CD4-positive, alpha-beta T cell treated with Interleukin-6 at 100 ng/mL for 8 hours (primary cell): Measurements from ENCODE around the gene KNSTRN.

ENCODE experiments used
- DNase-seq: peaks from one replicate; pipeline ENCODE4 v3.0.0-alpha.2; 2020; ENCODE audit warnings: mixed read lengths, low spot score

Gene KNSTRN, protein sequence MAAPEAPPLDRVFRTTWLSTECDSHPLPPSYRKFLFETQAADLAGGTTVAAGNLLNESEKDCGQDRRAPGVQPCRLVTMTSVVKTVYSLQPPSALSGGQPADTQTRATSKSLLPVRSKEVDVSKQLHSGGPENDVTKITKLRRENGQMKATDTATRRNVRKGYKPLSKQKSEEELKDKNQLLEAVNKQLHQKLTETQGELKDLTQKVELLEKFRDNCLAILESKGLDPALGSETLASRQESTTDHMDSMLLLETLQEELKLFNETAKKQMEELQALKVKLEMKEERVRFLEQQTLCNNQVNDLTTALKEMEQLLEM

GRCh38 chr15:40382580-40383456 lies at the start of gene KNSTRN:
KNSTRN (plus strand) TSS chr15:40382721; CDS start chr15:40382836, 115 bp downstream.
- DNase-seq, result peak; percentile 92

GRCh38 chr15:40333922-40334492 lies 48.5 kb upstream of the KNSTRN start:
- peak; percentile 45 for DNase-seq

DNA sequence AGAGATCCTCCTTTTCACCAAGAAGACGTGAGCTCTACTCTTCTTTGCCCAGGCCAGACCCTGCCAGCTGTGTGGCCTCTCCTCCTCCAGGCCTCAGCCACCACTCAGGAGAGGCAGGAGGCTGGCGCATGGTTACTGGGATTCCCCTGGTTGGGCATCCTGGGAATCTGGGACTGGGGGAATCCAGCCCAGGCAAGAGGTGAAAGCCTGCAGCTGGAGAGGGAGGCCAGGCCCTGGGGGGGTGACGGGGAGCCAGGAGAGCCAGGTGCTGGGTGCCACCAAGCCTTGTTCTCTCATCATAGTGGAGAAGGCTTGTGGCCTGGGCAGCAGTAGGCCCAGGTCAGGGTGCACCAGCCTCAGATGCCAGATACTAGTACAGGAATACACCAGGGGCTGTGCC lies 48.0 kb upstream of the KNSTRN start:
- DNase-seq, result no peak

DNA sequence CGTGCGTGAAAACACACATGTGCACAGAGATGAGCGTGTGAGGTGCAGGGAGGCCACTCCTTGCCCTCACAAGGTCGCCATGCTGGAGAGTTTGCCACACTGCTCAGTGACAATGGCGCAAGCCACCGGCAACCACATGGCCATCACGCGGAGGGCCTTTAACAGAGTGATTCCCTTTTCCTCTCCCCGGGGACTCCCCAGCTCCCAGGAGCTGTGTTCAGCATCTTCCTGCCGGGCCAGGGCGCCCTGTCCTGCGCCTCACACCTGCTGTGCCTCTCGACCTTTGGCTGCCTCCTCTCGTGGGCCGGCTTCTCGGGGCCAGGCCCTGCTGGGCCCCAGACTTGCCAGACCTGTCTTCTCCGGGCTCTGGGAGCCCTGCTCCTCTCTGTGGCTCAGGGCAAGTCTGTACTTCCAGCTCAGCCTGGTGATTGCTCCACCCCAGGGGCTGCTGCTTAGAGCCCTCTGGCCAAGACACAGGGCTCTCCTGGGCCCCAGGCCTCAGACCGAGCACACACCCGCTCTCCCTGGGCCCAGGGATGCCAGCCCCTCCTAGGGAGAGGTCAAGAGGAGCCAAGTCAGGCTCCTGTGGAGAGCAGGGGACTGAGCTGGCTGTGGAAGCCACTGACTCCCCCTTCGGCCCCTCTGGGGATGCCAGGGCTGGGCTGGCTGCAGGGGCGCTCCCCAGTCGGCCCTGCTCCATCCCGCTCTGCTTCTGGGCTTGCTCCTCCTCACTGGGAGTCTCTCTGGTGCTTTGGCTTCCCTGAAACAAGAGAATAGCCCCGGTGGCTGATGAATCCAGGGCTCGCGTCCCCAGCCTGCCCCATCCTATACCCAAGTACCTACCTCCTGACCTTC lies 47.4 kb upstream of the KNSTRN start:
- no peak for DNase-seq

DNA sequence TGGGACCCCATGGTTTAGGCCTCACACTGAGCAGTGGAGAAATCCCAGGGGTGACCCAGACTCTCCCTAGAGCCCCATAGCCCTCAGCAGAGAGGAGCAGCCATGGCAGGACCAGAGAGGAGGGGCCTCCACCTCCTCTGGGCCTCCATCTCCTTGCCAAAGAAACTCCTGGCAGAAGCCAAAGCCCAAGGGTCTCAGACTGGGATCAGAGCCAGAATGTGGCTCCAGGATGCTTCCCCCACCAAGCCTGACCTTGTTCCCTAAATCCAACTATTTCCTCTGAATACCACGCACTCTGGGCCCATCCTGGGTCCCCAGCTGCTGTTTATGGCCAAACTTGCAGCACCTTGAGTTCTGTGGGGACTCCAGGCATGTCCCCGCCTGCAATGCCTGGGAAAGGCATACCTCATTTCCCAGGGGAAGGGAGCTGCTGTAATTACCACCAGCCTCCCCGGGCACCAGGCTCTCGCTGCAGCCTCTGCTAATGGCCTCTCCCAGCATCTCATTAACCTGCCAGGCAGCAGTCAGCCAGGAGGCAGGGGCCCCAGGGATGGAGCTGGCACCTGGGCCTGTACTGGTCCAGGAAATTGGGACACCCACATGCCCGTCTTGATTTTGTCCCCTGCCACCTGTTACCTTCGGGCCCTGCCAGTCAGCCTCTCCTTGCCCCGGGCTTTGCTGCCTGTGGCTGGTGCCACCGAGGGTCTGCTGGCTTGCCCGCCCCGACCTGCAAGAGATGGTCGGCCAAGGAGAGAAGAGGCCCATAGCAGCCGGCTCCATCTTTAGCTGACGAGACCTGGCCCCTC lies 46.4 kb upstream of the KNSTRN start:
- DNase-seq, result no peak

- DNase-seq, result peak; percentile 12
These were observed 45.8 kb upstream of the KNSTRN start for GRCh38 chr15:40336744-40337122.

GRCh38 chr15:40337597-40337996 lies 44.9 kb upstream of the KNSTRN start:
- no peak for DNase-seq

DNA sequence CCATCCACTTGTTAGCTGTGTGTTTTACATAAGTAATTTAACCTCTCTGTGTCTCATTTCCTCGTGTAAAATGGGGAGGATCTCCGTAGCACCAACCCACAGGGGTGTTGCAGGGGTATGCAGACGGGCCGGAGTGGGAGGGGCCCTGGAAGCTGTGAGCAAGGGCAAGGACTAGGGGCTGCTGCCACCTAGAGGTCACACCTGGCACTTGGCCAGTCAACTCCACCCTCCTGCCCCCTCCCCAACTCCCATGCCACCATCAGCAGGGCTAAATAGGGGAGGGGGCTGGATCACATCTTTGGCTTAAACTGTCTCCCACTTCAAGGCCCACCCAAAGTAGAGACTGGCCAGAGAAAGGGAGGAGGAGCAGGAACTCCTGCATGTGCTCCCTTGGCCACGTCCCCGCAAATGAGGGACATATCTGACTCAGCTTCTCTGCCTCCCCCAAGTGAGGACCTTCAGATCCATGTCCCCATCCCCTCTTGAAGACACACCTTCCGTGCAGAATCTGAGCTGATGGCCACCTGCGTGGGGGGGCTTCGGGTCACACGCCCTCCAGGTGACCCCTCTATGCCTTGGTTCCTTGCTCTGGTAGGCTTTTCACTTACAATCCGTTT lies 44.4 kb upstream of the KNSTRN start:
- DNase-seq, result peak; percentile 78

DNA sequence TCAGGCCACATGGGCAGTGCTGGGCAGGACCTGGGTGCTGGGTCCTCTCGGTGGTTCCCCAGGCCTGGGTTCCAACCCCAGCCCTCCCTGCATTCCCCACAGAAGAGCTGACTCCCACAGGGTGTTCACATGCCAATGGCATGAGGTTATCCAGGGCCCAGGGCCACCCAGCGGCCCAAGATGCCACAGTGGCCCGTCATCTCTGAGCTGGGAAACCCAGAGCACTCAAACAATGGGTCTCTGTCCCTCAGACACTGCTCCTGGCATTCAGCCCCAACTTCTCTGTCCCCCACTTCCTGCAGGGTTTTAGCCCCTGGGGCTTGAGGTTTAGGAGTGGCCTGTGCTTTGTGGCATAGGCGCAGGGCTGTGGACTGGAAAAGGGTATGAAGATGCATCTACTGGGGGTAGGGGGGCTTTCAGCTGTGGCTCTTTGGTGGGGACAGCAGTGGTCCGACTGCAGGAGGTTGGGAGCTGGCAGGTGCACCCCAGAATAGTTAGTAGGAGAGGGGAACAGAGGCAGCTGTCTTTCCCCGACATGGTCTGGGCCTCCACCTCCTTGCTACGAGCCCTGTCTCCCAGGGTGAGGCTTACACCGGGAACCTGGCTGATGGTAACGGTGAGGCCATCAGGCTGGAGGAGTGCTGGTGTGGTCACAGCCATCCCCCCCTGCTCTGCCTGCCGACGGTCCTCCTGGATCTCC lies 43.5 kb upstream of the KNSTRN start:
- DNase-seq, result no peak

DNA sequence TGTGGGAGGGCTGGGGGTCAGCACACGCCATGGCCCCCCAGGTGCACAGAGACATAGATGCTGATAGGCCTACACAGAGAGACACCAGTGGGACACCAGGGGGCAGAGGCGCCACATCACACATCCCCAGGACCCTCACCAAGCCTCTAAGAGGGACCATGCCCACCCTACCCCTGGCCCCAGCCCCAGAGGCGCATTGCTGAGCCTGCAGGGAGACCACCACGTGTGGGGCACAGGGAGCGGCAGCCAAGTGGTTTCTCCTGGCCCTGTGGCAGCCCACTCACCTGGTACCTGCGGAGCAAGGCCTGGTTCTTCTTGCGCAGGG lies 42.9 kb upstream of the KNSTRN start:
- DNase-seq, result no peak

DNA sequence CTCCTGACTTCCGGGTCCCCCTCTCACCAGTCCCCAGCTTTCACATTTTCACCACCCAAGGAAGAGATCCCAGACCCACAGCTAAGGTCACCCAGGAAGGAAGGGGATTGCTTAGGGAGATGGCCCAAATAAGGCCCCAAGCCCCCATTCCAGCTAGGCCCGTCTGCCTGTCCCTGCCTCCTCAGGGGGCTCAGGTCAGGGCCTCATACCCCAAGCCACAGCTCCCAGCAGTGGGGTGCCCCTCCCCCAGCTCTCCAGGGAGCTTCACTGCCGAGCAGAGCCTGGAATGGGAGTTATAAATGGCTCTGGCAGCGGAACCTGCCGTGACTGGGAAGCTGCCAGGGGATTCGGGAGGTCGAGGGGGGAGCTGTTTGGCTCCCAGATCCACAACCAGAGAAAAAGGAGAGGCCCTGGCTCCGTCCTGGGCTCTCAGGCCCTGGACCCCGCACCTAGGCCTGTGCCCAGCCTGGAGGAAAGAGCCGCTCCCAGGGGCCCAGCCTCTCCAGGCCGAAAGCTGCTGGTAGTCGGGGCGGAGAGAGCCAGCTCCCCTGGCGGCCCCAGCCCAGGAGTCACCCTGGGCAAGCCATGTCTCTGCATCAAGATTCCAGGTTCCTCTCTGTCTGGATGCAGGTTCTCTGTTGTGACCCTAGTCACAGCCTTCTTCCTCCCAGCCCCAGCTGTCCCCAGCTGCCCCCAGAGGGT lies 42.3 kb upstream of the KNSTRN start:
- DNase-seq, result no peak

- no peak for DNase-seq
These were observed 41.7 kb upstream of the KNSTRN start, which contains the start of gene CCDC9B for GRCh38 chr15:40340740-40341400. CCDC9B (minus strand) TSS chr15:40340939; CDS start chr15:40340819, 120 bp downstream.

- no peak for DNase-seq
These were observed 39.9 kb upstream of the KNSTRN start for GRCh38 chr15:40342416-40343320.

DNA sequence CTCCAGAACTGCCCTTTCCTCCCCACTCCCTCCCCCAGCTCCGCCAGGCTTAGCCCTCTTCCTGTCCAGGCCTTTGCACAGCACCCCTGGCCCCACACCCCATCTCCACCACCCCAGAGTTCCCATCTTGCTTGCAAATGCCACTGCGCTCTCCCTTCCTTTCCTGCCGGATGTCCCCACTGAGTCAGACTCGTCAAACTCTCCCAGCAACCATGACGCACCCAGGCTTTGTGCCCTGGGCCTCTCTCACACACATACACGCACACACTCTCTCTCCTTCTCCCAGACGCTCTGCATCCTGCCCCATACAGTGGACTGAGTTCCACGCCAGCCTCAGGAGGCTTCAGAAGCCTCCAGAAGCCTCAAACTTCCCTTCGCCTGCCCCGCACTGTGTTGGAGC lies 39.0 kb upstream of the KNSTRN start:
- DNase-seq, result no peak

- DNase-seq, result no peak
These were observed 38.3 kb upstream of the KNSTRN start for GRCh38 chr15:40344217-40344616.

- peak; percentile 67 for DNase-seq
These were observed 37.8 kb upstream of the KNSTRN start for GRCh38 chr15:40344631-40345120.

GRCh38 chr15:40345225-40345866 lies 37.2 kb upstream of the KNSTRN start:
- no peak for DNase-seq
